Spleen (tissue), 11 donors: ENCODE measurements around the gene PPFIA1. TPM values are rescaled to one million over a fixed set of nuclear protein-coding genes. Genes with fewer than 3 reads are reported as not detected.

ENCODE experiments used
- DNase-seq: peaks from one replicate; pipeline ENCODE4 v3.0.0-alpha.2; 2020
- H3K27ac ChIP-seq, 8 donors: fragments of 200-600 bp; sonication (generic) in 7 of 8; 1 replicate in 4 of 8; 2 replicates in 4 of 8; pipeline versions ENCODE4 v1.5.0 to v1.8.0; 2016 to 2021; ENCODE audit warnings: inconsistent platforms in 4 of 8, mild to moderate bottlenecking in 4 of 8, moderate library complexity in 1 of 8
- H3K27me3 ChIP-seq, 7 donors: fragments of 200-600 bp; sonication (generic) in 6 of 7; replicated peaks in 1 of 7; 1 replicate in 4 of 7; 2 replicates in 3 of 7; pipeline versions ENCODE4 v1.5.0 to v1.8.0; 2016 to 2021; ENCODE audit warnings: inconsistent platforms in 3 of 7, mild to moderate bottlenecking in 1 of 7
- H3K36me3 ChIP-seq, 6 donors: fragments of 200-600 bp; sonication (generic) in 5 of 6; 1 replicate in 4 of 6; 2 replicates in 2 of 6; pipeline versions ENCODE4 v1.5.0 to v1.8.0; 2016 to 2021; ENCODE audit warnings: inconsistent platforms in 2 of 6
- H3K4me1 ChIP-seq, 6 donors: fragments of 200-600 bp; sonication (generic) in 5 of 6; 1 replicate in 3 of 6; 2 replicates in 3 of 6; pipeline versions ENCODE4 v1.5.0 to v1.8.0; 2016 to 2021; ENCODE audit warnings: inconsistent platforms in 3 of 6
- H3K4me3 ChIP-seq, 8 donors: fragments of 200-600 bp; sonication (generic) in 7 of 8; 1 replicate in 4 of 8; 2 replicates in 4 of 8; pipeline versions ENCODE4 v1.5.0 to v1.8.0; 2016 to 2021; ENCODE audit warnings: inconsistent platforms in 4 of 8, mild to moderate bottlenecking in 4 of 8, moderate library complexity in 2 of 8
- H3K9me3 ChIP-seq, 8 donors: fragments of 200-600 bp; sonication (generic) in 7 of 8; 1 replicate in 4 of 8; 2 replicates in 4 of 8; pipeline versions ENCODE4 v1.5.0 to v1.8.0; 2016 to 2021; ENCODE audit warnings: inconsistent platforms in 4 of 8
- POLR2A ChIP-seq, 3 donors: fragments of 450-650 bp; IDR thresholded peaks; one replicate each; pipeline ENCODE4 v1.5.1; 2017; ENCODE audit warnings: antibody characterized with exemption in 3 of 3, mild to moderate bottlenecking in 1 of 3
- POLR2AphosphoS5 ChIP-seq, 3 donors: sonication (generic); formaldehyde crosslinking; IDR thresholded peaks; one replicate each; pipeline ENCODE4 v1.5.1; 2017; ENCODE audit warnings: antibody characterized with exemption in 3 of 3
- WGBS, 5 donors: extraction: QIAGEN DNeasy Blood & Tissue Kit in 3 of 5; methylation state at CpG; one replicate each; pipeline versions ENCODE4 v1.1.5 to v1.1.7; 2013 to 2018; 5-methylcytosine and 5-hydroxymethylcytosine counted together
- intact Hi-C: fragments of 100-400 bp; cut with DNase I; formaldehyde crosslinking; loops from one replicate; pipeline ENCODE4 v1.15.0; 2023; ENCODE audit warnings: low total_unique reads
- polyA plus RNA-seq, 3 donors: library from polyadenylated mRNA; stranded (reverse); fragments of 200-250 nt; gene quantifications; one replicate each; pipeline ENCODE4 v1.2.1, GENCODE V29; 2013
- total RNA-seq, 7 donors: library from RNA; depleted of rRNA in 3 of 7; stranded (reverse); fragments of >200 nt in 3 of 7; fragmentation: NEBNext Ultra II Directional in 4 of 7; extraction: Animal tissue kit (Norgen Biotek cat#: 25700) in 4 of 7; gene quantifications; one replicate each; pipeline versions ENCODE4 v1.1.0 to v1.2.1, GENCODE V29; 2016 to 2021
- TF ChIP-seq, protein P1 (sequence below), 11 experiments: fragments of 200-600 bp in 7 of 11; fragments of 450-650 bp in 4 of 11; sonication (generic) in 4 of 11; IDR thresholded peaks in 8 of 11; conservative IDR thresholded peaks in 3 of 11; 1 replicate in 7 of 11; 2 replicates in 4 of 11; pipeline versions ENCODE4 v1.4.0 to v1.8.0; 2016 to 2021; ENCODE audit warnings: antibody characterized with exemption in 11 of 11, inconsistent platforms in 4 of 11, mild to moderate bottlenecking in 1 of 11
- donor health status: healthy with polysubstance abuse.
- donor health status: DM: no; HTN: no; CAD: no; lungs with moderate emphysema.
- donor health status: DM: no; HTN: no; CAD: no.
- donor health status: Bipolar disorder and iron deficiency.
- donor health status: healthy.
- donor health status: DM: no; HTN: no; CAD: no.
- donor health status: DM: yes; HTN: yes; CAD: no.

The PPFIA1 gene
- total and polyA plus RNA-seq, 10 donors, result 7.6 to 73.5 (median 55.0) TPM

- H3K4me1 ChIP-seq, result no peaks in the 10 kb centered on the region
- H3K27me3 ChIP-seq, result peaks cover 0 to 3% (median 0%) of the 10 kb centered on the region in 7 donors
- no peaks in the 10 kb centered on the region for H3K36me3 ChIP-seq
- H3K9me3 ChIP-seq, result peaks cover 0 to 4% (median 0%) of the 10 kb centered on the region in 8 donors
- intact Hi-C loops, result no loop called here
- DNase-seq, result no peak
- no peak overlapping the region for H3K4me3 ChIP-seq
- TF ChIP-seq, protein P1, sequence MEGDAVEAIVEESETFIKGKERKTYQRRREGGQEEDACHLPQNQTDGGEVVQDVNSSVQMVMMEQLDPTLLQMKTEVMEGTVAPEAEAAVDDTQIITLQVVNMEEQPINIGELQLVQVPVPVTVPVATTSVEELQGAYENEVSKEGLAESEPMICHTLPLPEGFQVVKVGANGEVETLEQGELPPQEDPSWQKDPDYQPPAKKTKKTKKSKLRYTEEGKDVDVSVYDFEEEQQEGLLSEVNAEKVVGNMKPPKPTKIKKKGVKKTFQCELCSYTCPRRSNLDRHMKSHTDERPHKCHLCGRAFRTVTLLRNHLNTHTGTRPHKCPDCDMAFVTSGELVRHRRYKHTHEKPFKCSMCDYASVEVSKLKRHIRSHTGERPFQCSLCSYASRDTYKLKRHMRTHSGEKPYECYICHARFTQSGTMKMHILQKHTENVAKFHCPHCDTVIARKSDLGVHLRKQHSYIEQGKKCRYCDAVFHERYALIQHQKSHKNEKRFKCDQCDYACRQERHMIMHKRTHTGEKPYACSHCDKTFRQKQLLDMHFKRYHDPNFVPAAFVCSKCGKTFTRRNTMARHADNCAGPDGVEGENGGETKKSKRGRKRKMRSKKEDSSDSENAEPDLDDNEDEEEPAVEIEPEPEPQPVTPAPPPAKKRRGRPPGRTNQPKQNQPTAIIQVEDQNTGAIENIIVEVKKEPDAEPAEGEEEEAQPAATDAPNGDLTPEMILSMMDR (IDR thresholded peaks at IDR 0.05 in 8 of 11, conservative IDR thresholded peaks at IDR 0.05 in 3 of 11), result no peak
- TF ChIP-seq POLR2AphosphoS5 (IDR thresholded peaks at IDR 0.05) (no peak), POLR2A (IDR thresholded peaks at IDR 0.05) (no peak)
- no peak overlapping the region for H3K27ac ChIP-seq
Observed at GRCh38 chr11:70233034-70233433, 37.5 kb upstream of the PPFIA1 start.

GRCh38 chr11:70233511-70233934, 37.0 kb upstream of the PPFIA1 start:
- intact Hi-C loops, result no loop called here
- peaks cover 0 to 4% (median 0%) of the 10 kb centered on the region in 8 donors for H3K9me3 ChIP-seq
- no peaks in the 10 kb centered on the region for H3K4me1 ChIP-seq
- WGBS, 5 donors, result 68 to 89% (median 81%) methylated on average over 6 to 11 of the region's 11 CpGs
- DNase-seq, result no peak
- no peak overlapping the region for H3K4me3 ChIP-seq
- no peak overlapping the region for H3K27ac ChIP-seq
- TF ChIP-seq, protein P1 (IDR thresholded peaks at IDR 0.05 in 8 of 11, conservative IDR thresholded peaks at IDR 0.05 in 3 of 11), result no peak
- TF ChIP-seq POLR2AphosphoS5 (IDR thresholded peaks at IDR 0.05) (no peak), POLR2A (IDR thresholded peaks at IDR 0.05) (no peak)
- peaks cover 0 to 3% (median 0%) of the 10 kb centered on the region in 7 donors for H3K27me3 ChIP-seq
- H3K36me3 ChIP-seq, result no peaks in the 10 kb centered on the region

DNA sequence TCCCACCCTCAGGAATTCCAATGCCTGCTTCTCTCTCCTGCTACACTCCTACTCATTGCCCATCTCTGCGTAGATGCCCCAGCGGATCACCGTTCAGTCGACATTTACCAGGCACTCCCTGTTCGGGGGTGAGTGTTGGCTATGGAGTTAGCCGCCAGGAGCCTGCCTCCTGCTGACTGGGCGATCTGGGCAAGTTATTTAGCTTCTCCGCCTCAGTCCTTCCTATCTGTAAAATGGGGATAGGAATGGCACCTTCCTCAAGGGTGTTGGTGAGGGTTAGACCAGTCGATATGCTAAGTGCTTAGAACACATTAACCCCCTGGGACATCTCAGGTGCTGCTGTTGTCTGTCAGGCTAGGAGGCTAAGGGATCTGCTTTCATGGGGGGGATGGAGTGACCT, 36.5 kb upstream of the PPFIA1 start:
- H3K36me3 ChIP-seq, result no peaks in the 10 kb centered on the region
- H3K4me3 ChIP-seq, result no peak overlapping the region
- H3K9me3 ChIP-seq, result peaks cover 0 to 4% (median 0%) of the 10 kb centered on the region in 8 donors
- no peak overlapping the region for H3K27ac ChIP-seq
- 89 to 95% (median 91%) methylated on average over 9 of the region's 9 CpGs for WGBS, 5 donors
- intact Hi-C loops, result no loop called here
- TF ChIP-seq POLR2A (IDR thresholded peaks at IDR 0.05) (no peak), POLR2AphosphoS5 (IDR thresholded peaks at IDR 0.05) (no peak)
- TF ChIP-seq, protein P1 (IDR thresholded peaks at IDR 0.05 in 8 of 11, conservative IDR thresholded peaks at IDR 0.05 in 3 of 11), result no peak
- no peak for DNase-seq
- H3K27me3 ChIP-seq, result peaks cover 0 to 3% (median 0%) of the 10 kb centered on the region in 7 donors
- no peaks in the 10 kb centered on the region for H3K4me1 ChIP-seq

GRCh38 chr11:70240337-70240736, 30.2 kb upstream of the PPFIA1 start:
- Histone ChIP-seq H3K36me3 (no peaks in the 10 kb centered on the region), H3K27ac (no peak overlapping the region), H3K9me3 (no peaks in the 10 kb centered on the region), H3K4me3 (no peak overlapping the region), H3K4me1 (no peaks in the 10 kb centered on the region), H3K27me3 (peaks cover 0 to 16% (median 0%) of the 10 kb centered on the region in 7 donors)
- WGBS, 5 donors, result 58 to 77% (median 66%) methylated on average over 10 to 16 of the region's 16 CpGs
- TF ChIP-seq, protein P1 (IDR thresholded peaks at IDR 0.05 in 8 of 11, conservative IDR thresholded peaks at IDR 0.05 in 3 of 11), result no peak
- no peak for TF ChIP-seq POLR2A (IDR thresholded peaks at IDR 0.05)
- TF ChIP-seq POLR2AphosphoS5 (IDR thresholded peaks at IDR 0.05), result no peak
- intact Hi-C loops, result no loop called here
- DNase-seq, result no peak
